Measurements from ENCODE around the gene ZNF341. TPM values are rescaled to one million over a fixed set of nuclear protein-coding genes. Genes with fewer than 3 reads are reported as not detected.
A peak's percentile ranks its signal among the peaks of the same experiment; 100 is the strongest.

The ZNF341 gene
- total RNA-seq, 4 donors from 2014 or later: 2.5 to 13.5 (median 3.6) TPM

GRCh38 chr20:33686984-33687366 is 44.8 kb upstream of the ZNF341 start:
- H3K4me3 ChIP-seq: peak overlapping the region; percentile 30 to 68 (median 52)
- no peak for DNase-seq
- TF ChIP-seq, protein P1, sequence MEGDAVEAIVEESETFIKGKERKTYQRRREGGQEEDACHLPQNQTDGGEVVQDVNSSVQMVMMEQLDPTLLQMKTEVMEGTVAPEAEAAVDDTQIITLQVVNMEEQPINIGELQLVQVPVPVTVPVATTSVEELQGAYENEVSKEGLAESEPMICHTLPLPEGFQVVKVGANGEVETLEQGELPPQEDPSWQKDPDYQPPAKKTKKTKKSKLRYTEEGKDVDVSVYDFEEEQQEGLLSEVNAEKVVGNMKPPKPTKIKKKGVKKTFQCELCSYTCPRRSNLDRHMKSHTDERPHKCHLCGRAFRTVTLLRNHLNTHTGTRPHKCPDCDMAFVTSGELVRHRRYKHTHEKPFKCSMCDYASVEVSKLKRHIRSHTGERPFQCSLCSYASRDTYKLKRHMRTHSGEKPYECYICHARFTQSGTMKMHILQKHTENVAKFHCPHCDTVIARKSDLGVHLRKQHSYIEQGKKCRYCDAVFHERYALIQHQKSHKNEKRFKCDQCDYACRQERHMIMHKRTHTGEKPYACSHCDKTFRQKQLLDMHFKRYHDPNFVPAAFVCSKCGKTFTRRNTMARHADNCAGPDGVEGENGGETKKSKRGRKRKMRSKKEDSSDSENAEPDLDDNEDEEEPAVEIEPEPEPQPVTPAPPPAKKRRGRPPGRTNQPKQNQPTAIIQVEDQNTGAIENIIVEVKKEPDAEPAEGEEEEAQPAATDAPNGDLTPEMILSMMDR (IDR thresholded peaks at IDR 0.05): no peak
- TF ChIP-seq POLR2A (IDR thresholded peaks at IDR 0.05): no peak
- peak overlapping the region in 1 of 4 donors; percentile 23 for H3K27ac ChIP-seq
- H3K9me3 ChIP-seq: no peaks in the 10 kb centered on the region
- no peaks in the 10 kb centered on the region for H3K36me3 ChIP-seq
- peaks cover 0 to 19% (median 14%) of the 10 kb centered on the region in 4 donors for H3K4me1 ChIP-seq
- H3K27me3 ChIP-seq: no peaks in the 10 kb centered on the region

- TF ChIP-seq POLR2A (IDR thresholded peaks at IDR 0.05): no peak
- TF ChIP-seq, protein P1 (IDR thresholded peaks at IDR 0.05): no peak
- Histone ChIP-seq H3K4me1 (peaks cover 0 to 19% (median 14%) of the 10 kb centered on the region in 4 donors), H3K9me3 (no peaks in the 10 kb centered on the region), H3K4me3 (no peak overlapping the region), H3K27me3 (no peaks in the 10 kb centered on the region), H3K27ac (no peak overlapping the region), H3K36me3 (no peaks in the 10 kb centered on the region)
- DNase-seq: no peak
Measured at GRCh38 chr20:33687370-33687915, 44.4 kb upstream of the ZNF341 start.

DNA sequence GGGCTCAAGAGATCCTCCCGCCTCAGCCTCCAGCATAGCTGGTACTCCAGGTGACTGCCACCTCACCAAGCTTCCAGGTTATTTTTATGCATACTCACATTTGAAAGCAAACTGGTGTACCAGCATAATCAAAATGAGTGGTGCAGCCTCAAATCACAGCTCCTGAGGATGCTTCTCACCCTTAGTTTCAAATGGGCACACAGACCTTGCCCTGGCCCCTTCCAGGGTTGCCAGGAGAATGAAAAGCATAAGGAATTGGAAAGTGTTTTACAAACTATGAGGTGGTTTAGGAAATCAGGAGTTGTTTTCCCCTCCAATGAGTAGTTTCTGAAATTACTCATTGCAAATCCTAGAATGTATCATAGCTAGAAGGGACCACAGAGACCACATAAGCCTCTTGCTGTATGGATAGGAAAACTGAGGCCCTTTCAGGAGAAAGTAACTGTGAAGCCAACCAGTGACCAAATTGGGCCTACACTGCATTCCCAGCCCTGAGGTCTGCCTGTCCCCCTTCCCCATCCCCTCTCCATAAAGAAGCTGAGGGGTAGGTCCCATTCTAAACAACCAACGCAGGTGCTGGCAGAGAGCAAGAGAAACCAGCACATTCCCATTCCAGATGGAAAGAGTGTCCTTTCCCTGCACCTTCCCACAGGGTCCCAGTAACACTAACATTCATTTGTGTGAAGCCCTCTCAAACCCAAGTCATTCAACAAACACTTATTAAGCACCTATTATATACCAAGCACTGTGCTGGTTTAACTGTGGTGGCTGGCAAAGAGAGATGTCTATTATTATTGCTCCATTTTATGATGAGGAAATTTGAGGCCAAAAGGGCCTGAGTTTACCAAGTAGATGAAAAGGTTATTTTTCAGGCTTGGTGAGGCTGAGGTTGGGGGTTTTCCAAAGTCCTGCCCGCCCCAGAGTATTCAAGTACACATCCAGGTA is 43.5 kb upstream of the ZNF341 start:
- no peak for DNase-seq
- TF ChIP-seq, protein P1 (IDR thresholded peaks at IDR 0.05): no peak
- TF ChIP-seq POLR2A (IDR thresholded peaks at IDR 0.05): no peak
- Histone ChIP-seq H3K27ac (no peak overlapping the region), H3K36me3 (no peaks in the 10 kb centered on the region), H3K27me3 (no peaks in the 10 kb centered on the region), H3K4me1 (peaks cover 0 to 19% (median 14%) of the 10 kb centered on the region in 4 donors), H3K9me3 (no peaks in the 10 kb centered on the region), H3K4me3 (no peak overlapping the region)

- no peaks in the 10 kb centered on the region for H3K36me3 ChIP-seq
- H3K9me3 ChIP-seq: no peaks in the 10 kb centered on the region
- no peak overlapping the region for H3K4me3 ChIP-seq
- no peaks in the 10 kb centered on the region for H3K27me3 ChIP-seq
- H3K27ac ChIP-seq: no peak overlapping the region
- peaks cover 0 to 19% (median 14%) of the 10 kb centered on the region in 4 donors for H3K4me1 ChIP-seq
- no peak for DNase-seq
- no peak for TF ChIP-seq POLR2A (IDR thresholded peaks at IDR 0.05)
- TF ChIP-seq, protein P1 (IDR thresholded peaks at IDR 0.05): no peak
Measured at GRCh38 chr20:33688938-33689424, 42.8 kb upstream of the ZNF341 start.

DNA sequence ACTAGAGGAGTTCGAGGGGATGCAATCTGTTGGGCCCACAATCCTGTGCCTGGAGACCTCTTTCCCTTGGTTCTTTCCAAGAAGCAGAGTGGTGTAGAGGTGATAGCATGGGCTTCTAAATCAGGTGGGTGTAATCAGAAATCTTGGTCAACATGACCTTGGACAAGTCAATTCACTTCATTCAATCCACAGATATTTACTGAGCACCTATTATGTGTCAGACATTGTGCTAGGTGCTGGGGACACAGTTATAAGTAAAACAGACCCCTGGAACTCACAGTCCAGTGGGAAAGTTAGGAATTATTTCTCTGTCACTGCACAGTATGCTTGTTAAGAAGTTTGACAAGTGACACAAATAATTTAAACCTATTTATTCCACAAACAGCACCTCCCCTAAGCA is 42.3 kb upstream of the ZNF341 start:
- H3K36me3 ChIP-seq: no peaks in the 10 kb centered on the region
- no peak for DNase-seq
- peaks cover 0 to 19% (median 14%) of the 10 kb centered on the region in 4 donors for H3K4me1 ChIP-seq
- H3K27me3 ChIP-seq: no peaks in the 10 kb centered on the region
- no peaks in the 10 kb centered on the region for H3K9me3 ChIP-seq
- no peak for TF ChIP-seq POLR2A (IDR thresholded peaks at IDR 0.05)
- TF ChIP-seq, protein P1 (IDR thresholded peaks at IDR 0.05): no peak
- no peak overlapping the region for H3K4me3 ChIP-seq
- no peak overlapping the region for H3K27ac ChIP-seq

All from Peyer's patch (tissue), 4 donors.